Osteoblast (primary cell): ENCODE results near the gene PLTP. TPM values are rescaled to one million over a fixed set of nuclear protein-coding genes. Genes with fewer than 3 reads are reported as not detected.

Source experiments
- DNase-seq: peaks from one replicate; pipeline ENCODE4 v3.0.0; 2011; ENCODE audit warnings: low spot score, mixed read lengths; ENCODE audit not compliant: insufficient read length; ENCODE audit errors: missing footprints
- H2AFZ ChIP-seq: 2 replicates; pipeline ENCODE4 v1.6.0; 2011; ENCODE audit warnings: mild to moderate bottlenecking, low read length
- H3K27ac ChIP-seq: 2 replicates; pipeline ENCODE4 v1.5.1; 2011; ENCODE audit warnings: mild to moderate bottlenecking, low read depth, low read length, moderate library complexity
- H3K27me3 ChIP-seq: 2 replicates; pipeline ENCODE4 v1.6.0; 2012; ENCODE audit warnings: mild to moderate bottlenecking, control low read depth, inconsistent platforms, low read length, moderate library complexity; ENCODE audit not compliant: insufficient read depth
- H3K36me3 ChIP-seq: 2 replicates; pipeline ENCODE4 v1.5.1; 2011; ENCODE audit warnings: mild to moderate bottlenecking, low read length, control low read depth, moderate library complexity; ENCODE audit not compliant: insufficient read depth
- H3K4me1 ChIP-seq: 2 replicates; pipeline ENCODE4 v1.5.1; 2011; ENCODE audit warnings: mild to moderate bottlenecking, low read length, control low read depth, moderate library complexity; ENCODE audit not compliant: insufficient read depth
- H3K4me2 ChIP-seq: 2 replicates; pipeline ENCODE4 v1.6.0; 2011; ENCODE audit warnings: mild to moderate bottlenecking, low read length; ENCODE audit not compliant: insufficient read depth
- H3K4me3 ChIP-seq: fragments of 200-600 bp; sonication (generic); 3 replicates; pipeline ENCODE4 v1.5.1; 2012; ENCODE audit warnings: mild to moderate bottlenecking, low read length, inconsistent platforms; ENCODE audit not compliant: insufficient read depth
- H3K79me2 ChIP-seq: 2 replicates; pipeline ENCODE4 v1.6.0; 2012; ENCODE audit warnings: mild to moderate bottlenecking, low read length, control low read depth, inconsistent platforms; ENCODE audit not compliant: insufficient read depth
- H3K9me3 ChIP-seq: 2 replicates; pipeline ENCODE4 v1.5.1; 2011; ENCODE audit warnings: low read depth, low read length, control low read depth
- H4K20me1 ChIP-seq: 2 replicates; pipeline ENCODE4 v1.6.0; 2012; ENCODE audit warnings: mild to moderate bottlenecking, low read length, control low read depth; ENCODE audit not compliant: insufficient read depth
- total RNA-seq: library from RNA; depleted of rRNA; stranded (reverse); fragments of >200 nt; gene quantifications from 2 replicates; pipeline ENCODE4 v1.2.3, GENCODE V29; 2012
- TF ChIP-seq, protein P1 (sequence below): IDR thresholded peaks from 2 replicates; pipeline ENCODE4 v1.5.1; 2011; ENCODE audit warnings: mild to moderate bottlenecking, low read depth, low read length, moderate library complexity; ENCODE audit errors: extremely low read depth

Gene PLTP
- total RNA-seq, 1 donor, result 21.7 TPM

DNA sequence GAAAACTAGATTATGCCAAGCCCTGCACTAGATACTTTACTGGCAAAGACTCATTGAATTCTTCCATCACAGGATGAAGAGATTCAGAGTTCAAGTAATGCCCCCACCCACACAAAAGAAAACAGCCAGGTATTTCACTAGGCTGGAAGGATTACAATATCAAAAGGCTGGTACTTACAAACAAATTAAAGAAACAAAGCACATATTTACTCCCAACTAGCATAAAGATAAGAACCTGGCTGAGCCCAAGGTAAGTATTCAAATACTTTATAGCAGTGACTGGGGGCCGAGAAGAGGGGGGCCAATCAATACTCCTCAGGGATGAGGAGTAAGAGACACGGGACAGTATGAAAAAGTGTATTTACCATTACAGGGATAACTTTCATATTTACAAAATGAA is 58.5 kb downstream of the PLTP start:
- DNase-seq, result no peak
- Histone ChIP-seq H3K4me1 (peaks cover 19% of the 10 kb centered on the region), H3K4me2 (no peak overlapping the region), H3K79me2 (peaks cover 37% of the 10 kb centered on the region), H4K20me1 (peaks cover 11% of the 10 kb centered on the region), H3K36me3 (peaks cover 12% of the 10 kb centered on the region), H3K4me3 (no peak overlapping the region), H3K27ac (no peak overlapping the region), H2AFZ (no peak overlapping the region), H3K27me3 (no peaks in the 10 kb centered on the region), H3K9me3 (no peaks in the 10 kb centered on the region)
- TF ChIP-seq, protein P1, sequence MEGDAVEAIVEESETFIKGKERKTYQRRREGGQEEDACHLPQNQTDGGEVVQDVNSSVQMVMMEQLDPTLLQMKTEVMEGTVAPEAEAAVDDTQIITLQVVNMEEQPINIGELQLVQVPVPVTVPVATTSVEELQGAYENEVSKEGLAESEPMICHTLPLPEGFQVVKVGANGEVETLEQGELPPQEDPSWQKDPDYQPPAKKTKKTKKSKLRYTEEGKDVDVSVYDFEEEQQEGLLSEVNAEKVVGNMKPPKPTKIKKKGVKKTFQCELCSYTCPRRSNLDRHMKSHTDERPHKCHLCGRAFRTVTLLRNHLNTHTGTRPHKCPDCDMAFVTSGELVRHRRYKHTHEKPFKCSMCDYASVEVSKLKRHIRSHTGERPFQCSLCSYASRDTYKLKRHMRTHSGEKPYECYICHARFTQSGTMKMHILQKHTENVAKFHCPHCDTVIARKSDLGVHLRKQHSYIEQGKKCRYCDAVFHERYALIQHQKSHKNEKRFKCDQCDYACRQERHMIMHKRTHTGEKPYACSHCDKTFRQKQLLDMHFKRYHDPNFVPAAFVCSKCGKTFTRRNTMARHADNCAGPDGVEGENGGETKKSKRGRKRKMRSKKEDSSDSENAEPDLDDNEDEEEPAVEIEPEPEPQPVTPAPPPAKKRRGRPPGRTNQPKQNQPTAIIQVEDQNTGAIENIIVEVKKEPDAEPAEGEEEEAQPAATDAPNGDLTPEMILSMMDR, result no peak

DNA sequence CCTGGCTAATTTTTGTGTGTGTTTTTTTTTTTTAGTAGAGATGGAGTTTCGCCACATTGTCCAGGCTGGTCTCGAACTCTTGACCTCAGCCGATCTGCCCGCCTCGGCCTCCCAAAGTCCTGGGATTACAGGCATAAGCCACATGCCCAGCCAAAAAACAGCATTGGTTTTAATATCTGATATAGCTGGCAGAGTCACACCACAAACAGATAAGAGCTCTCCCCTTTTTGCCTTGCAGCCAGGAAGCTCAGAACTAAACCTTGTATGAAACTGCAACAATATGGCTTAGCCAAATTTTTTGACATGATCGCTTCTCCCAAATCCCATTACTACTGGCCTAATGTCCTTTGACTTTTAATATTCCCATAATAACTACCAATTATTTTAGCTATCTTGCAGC is 59.6 kb downstream of the PLTP start:
- TF ChIP-seq, protein P1, result no peak
- Histone ChIP-seq H3K4me3 (no peak overlapping the region), H3K9me3 (no peaks in the 10 kb centered on the region), H3K4me1 (peaks cover 10% of the 10 kb centered on the region), H3K36me3 (peaks cover 16% of the 10 kb centered on the region), H3K27me3 (no peaks in the 10 kb centered on the region), H3K79me2 (peaks cover 31% of the 10 kb centered on the region), H3K4me2 (no peak overlapping the region), H4K20me1 (peaks cover 11% of the 10 kb centered on the region), H2AFZ (no peak overlapping the region), H3K27ac (no peak overlapping the region)
- DNase-seq, result no peak

DNA sequence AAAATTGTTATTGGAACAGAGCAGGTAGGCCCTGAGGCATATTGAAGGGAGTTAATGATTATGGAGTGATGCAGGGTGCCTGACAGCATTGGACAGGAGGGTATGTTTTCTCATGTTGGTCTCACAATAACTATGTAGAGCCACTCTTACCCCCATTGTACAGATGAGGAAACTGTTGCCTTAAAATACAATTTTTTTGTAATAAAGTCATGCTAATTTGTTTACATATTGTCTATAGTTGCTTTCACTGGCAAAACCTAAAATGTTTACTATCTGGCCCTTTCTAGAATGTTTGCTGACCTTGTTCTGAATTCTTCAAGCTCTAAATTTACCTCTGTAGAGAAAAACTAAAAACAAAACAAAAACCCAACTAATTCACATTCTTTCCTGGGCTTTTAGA is 60.5 kb downstream of the PLTP start:
- H3K36me3 ChIP-seq, result peaks cover 17% of the 10 kb centered on the region
- no peak overlapping the region for H3K4me2 ChIP-seq
- TF ChIP-seq, protein P1, result no peak
- no peaks in the 10 kb centered on the region for H3K9me3 ChIP-seq
- no peak overlapping the region for H3K4me3 ChIP-seq
- no peaks in the 10 kb centered on the region for H3K27me3 ChIP-seq
- H3K27ac ChIP-seq, result no peak overlapping the region
- H4K20me1 ChIP-seq, result peaks cover 11% of the 10 kb centered on the region
- no peak for DNase-seq
- H3K4me1 ChIP-seq, result peaks cover 8% of the 10 kb centered on the region
- H2AFZ ChIP-seq, result no peak overlapping the region
- peaks cover 25% of the 10 kb centered on the region for H3K79me2 ChIP-seq

DNA sequence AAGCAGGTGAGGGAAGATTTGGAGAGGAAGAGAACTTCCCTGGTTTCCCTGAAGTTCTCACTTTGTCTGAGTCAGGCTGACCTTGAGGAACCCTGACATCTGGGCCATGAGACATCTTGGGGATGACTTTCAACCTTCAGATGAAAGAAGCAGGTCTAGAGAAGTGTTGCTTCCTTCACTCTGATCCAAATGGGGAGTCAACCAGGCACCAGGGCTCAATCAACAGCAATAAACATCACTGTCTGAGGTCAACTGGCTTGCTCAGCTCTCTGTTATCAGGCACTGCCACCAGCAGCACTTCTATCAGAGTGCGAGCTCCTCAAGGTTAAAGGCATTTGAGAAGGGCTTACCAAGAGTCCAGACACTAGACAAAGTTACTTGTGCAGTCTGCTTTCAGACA is 61.0 kb downstream of the PLTP start:
- Histone ChIP-seq H3K36me3 (peaks cover 22% of the 10 kb centered on the region), H4K20me1 (peaks cover 11% of the 10 kb centered on the region), H2AFZ (no peak overlapping the region), H3K79me2 (peaks cover 19% of the 10 kb centered on the region), H3K27ac (no peak overlapping the region), H3K9me3 (no peaks in the 10 kb centered on the region), H3K4me1 (peaks cover 2% of the 10 kb centered on the region), H3K4me2 (no peak overlapping the region), H3K4me3 (no peak overlapping the region), H3K27me3 (no peaks in the 10 kb centered on the region)
- TF ChIP-seq, protein P1, result no peak
- DNase-seq, result no peak
